Ishikawa (cell line): ENCODE data around the gene ABHD16A.

Experiments used
- FOXM1 ChIP-seq: IDR thresholded peaks from 2 replicates; pipeline ENCODE4 v1.6.1; 2012; ENCODE audit warnings: low read depth, borderline replicate concordance
- MAX ChIP-seq: IDR thresholded peaks from 2 replicates; pipeline ENCODE4 v1.6.1; 2012
- REST ChIP-seq: IDR thresholded peaks from 2 replicates; pipeline ENCODE4 v1.6.1; 2012; ENCODE audit warnings: low read depth, mild to moderate bottlenecking
- TAF1 ChIP-seq: IDR thresholded peaks from 2 replicates; pipeline ENCODE4 v1.6.1; 2012; ENCODE audit warnings: low read depth, mild to moderate bottlenecking
- TCF12 ChIP-seq: IDR thresholded peaks from 2 replicates; pipeline ENCODE4 v1.6.1; 2012; ENCODE audit warnings: low read depth
- ZBTB7A ChIP-seq: IDR thresholded peaks from 2 replicates; pipeline ENCODE4 v1.6.1; 2012; ENCODE audit warnings: low read depth

GRCh38 chr6:31642798-31643570 lies 60.1 kb downstream of the ABHD16A start:
- no peak for TF ChIP-seq FOXM1
- TF ChIP-seq MAX: no peak
- TF ChIP-seq ZBTB7A: no peak
- no peak for TF ChIP-seq REST
- TF ChIP-seq TCF12: no peak
- TF ChIP-seq TAF1: no peak
